ENCODE measurements around the gene NUAK2.
A peak's percentile ranks its signal among the peaks of the same experiment; 100 is the strongest.
"Not testable (repeated sequence)": the region's sequence is repeated elsewhere in the genome, so short reads cannot be mapped to it uniquely, and the experiment has no call there.

Gene NUAK2
- 14.7 to 22.6 reads per million in 2 donors for total RNA-seq

DNA sequence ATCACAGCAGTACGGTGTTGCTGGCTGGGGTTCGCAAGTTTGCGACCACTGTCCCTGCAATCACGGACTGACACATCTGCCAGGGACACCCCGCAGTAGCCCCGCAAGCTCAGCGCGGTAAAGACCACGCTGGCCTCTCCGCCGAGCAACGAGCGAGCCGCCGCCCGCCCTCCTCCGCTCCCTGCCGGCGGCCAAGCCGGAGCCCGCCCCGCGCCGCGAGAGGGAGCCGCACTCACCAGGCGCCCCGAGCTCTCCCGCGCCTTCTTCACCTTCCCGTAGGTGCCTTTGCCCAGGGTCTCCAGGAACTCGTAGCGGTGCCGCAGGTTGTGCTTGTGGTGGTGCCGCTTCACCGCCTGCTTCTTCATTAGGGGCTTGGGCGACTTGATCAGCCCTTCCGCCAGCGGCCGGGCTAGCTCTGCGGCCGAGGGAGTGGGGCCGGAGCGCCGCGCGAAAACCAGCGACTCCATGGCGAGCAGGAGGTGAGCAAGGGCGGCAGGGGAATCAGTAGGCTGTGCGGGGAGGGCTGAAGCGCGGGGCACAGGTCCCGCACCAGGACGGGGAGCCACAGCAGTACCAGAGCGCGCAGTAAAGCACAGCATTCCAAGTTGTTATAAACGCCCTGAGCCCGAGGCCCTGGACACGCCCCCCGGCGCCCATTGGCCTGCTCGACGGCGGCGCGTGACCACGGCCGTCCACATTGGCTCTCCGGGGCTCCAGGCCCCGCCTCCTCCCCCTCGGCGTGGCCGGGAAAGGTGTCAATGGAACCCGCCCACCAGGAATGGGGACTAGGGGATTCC, at the start of gene NUAK2:
TSS of gene NUAK2 (minus strand) at position 584 of the 797 bp plus-strand sequence. CDS start at position 467, 117 bp downstream.
- DNase-seq, result peak; percentile 68

DNA sequence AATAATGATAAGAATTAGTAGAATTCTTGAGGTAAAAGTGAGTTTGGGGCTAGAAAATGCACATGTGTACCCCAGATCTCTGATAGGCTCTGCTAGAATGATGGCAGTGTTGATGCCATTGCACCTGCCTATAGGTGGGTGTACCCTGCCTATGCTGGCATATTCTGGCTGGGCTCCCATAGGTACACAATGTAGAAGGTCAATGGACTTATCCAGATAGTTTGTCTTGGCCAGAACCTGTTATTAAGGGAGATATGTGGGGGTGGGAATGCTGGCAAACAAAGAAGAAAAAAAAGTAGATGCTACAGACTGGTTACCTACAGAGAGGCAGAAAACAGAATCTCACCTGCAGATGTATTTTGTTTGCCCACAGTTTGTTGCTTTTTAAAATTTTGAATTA, 49.2 kb upstream of the NUAK2 start:
- no peak for DNase-seq

DNA sequence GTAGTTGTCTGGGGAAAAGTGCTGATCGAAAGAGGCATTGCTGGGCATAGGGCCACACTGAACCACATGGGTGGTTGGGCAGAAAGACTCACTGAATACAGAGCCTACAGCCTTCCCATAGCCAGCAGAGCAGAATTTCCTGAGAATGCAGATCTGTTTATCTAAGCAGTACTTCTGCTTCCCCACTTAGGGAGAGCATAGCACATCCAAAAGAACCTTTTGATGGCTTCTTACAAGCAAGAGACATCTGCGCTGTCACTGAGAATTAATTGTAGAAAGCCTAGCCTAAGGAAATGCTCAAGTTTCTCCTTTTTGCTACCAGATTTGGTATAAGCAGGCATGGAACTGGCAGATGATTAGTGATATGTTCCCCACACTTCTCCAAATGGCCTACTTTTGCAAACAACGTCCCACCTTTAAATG, 48.2 kb upstream of the NUAK2 start:
- no peak for DNase-seq

DNA sequence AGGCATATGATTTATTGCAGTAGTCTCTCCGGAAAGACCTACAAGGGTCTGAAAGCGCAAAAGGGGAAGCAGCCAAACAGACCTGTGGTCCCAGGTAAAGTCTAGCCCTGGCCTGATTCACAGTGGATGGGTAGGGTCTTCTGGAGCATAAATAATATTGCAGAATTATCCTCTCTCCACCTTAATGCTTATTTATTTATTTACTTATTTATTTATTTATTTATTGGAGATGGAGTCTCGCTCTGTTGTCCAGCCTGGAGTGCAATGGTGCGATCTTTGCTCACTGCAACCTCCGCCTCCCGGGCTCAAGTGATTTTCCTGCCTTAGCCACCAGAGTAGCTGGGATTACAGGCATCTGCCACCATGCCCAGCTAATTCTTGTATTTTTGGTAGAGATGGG, 46.9 kb upstream of the NUAK2 start:
- no peak for DNase-seq

DNA sequence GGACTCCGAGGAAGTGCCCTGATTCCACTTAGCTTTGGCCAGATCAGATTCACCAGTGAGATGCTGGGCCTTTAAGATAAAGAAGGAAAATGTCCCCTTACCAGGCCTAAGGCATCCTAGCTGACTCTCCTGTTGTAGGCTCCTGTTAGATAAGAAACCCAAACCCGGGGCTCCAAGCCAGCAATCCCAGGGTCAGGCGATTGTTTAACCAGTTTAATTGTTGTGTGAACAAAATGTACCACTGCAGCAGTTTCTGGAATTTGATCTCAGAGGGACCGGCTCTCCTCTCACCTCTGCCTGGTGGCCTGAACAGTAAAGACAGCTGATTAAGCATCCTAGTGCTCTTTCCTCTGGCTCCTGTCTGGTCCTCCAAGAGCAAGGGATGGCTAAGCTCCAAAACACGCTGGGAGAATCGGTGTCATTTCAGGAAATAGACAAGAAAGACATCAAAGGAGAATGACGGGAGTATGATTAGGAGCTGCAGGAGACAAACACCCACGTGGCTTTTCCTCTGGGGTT, 44.5 kb upstream of the NUAK2 start:
- DNase-seq, result no peak

DNA sequence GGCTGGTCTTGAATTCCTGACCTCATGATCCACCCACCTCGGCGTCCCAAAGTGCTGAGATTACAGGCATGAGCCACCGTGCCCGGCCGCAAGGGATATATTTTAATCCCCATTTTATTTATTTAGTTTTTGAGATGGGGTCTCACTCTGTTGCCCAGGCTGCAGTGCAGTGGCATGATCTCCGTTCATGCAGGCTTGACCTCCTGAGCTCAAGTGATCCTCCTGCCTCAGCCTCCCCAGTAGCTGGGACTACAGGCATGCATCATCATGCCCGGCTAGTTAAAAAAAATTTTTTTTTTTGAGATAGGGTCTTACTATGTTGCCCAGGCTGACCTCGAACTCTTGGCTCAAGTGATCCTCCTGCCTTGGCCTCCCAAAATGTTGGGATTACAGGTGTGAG, 43.5 kb upstream of the NUAK2 start:
- DNase-seq, result not testable (repeated sequence)

DNA sequence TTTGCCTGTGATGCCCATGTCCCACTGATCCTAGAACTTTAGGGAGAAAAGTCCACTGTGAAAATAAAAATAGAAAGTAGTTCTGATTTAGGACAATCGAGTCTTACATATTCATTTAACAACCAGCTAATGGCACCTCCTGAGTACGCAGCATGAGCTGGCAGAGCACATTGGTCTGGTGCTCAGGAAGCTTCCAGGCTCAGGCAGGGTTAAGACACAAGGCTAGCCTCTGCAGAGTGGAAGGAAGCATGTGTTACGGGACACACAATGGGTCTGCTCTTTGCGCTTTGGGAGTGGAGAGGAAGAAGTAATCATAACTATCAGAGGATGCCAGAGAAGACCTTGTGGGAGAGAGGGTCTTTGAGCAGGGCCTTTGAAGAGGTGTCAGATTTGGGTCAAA, 39.3 kb upstream of the NUAK2 start:
- DNase-seq, result no peak

DNA sequence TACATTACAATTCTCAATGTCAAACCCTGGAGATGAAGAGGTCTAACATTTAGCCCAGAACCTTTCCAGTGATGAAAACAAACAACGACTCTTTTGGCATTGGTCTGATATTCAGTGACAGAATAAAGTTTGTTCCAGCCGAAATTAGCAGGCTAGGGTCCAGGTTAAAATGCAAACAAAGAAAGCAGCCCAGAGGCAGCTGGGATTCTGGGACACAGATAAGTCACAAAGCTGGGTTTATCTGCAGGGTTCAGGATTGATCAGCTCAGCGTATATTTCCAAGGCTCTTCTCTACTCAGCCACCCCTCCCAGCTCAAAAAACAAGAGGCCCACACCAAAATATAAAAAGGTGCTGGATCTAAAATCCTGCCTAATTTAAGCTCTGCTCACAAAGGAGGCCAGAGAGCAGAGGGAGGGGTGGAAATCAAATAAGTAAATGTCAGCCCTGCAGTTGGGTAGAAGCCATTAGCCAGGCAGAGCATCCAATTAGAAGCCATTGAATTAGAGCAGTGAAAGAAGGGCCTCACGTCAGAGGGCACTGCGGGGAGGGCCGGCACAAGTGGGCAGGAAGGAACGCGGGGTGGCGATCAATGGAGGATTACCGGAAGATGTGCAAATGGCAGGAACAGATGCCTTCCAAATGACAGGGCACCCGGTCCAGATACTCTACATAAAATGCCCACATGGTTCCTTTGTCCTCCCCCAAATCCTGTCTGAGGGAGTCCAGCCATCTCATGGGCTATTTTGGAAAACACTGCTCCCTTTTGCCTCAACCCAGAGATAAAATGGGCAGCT, 38.4 kb upstream of the NUAK2 start:
- no peak for DNase-seq

DNA sequence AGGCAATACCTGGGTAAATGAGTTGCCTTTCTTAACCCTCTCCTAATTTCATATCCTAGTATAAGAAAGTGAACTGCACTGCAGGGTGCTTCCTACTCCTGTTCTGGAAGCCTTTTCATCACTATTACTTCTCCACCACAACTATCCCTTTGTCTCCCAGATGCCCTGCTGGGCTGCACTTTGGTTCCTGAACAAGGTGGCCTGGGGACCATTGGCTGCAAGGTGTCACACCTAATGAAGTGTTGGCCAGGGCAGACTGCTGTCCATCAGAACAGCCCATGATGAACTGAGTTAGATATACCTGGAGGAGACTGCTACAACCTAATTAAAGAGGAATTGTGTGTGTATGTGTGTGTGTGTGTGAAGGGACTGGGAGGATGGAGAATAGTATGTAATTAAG, 37.0 kb upstream of the NUAK2 start:
- no peak for DNase-seq

DNA sequence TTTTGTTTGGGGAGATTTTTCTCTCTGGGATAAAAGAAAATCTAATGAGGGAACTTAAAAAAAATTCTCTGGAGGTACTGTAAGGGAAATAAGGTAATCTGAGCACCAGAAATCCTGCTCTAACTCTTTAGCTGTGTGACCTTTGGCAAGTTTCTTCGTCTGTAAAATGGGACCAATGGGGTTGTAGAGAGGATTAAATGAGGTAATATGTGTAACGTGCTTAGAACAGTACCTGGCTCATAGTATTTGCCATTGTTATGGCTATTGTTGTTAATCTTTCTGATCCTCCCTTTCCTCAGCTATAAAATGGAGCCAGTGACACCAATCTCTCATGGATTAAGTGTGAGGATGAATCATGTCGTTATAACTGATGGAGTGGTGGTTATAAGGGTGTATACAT, 36.0 kb upstream of the NUAK2 start:
- DNase-seq, result no peak

DNA sequence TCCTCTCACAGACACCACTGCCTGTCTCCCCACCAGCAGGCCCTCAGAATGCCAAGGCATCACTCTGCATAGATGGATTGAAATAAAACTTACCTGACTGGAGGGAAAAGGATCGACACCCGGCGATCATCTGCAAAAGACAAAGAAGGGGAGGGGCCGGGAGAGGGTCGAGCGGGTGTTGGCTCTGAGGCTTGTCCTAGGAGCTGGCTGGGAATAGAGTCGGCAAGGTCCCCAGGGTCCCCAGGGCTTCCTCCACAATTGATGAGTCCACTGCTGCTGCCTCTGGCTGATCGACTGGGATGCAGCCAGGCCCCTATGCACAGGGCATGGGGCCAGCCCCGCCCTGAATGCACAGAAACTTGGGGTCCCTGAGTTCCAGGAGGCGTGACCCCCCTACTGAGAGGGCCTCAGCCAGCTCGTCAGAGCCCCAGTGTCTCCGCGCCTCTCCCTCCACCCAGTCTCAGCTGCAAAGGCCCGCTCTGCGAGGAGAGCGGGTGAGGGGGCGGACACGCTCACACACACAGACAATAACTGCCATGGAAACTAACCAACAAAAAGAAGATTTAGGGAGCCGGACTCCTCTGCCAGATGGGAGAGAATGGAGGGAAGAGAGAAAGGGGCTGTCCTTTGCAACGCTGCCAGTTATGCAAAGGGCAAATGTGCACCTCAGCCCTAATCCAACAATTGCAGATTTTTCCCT, 35.0 kb upstream of the NUAK2 start, which contains the start of gene KLHDC8A:
TSS of gene KLHDC8A (minus strand) at position 483 of the 700 bp plus-strand sequence. CDS start 13,318 bp downstream, outside the sequence.
- DNase-seq, result no peak

DNA sequence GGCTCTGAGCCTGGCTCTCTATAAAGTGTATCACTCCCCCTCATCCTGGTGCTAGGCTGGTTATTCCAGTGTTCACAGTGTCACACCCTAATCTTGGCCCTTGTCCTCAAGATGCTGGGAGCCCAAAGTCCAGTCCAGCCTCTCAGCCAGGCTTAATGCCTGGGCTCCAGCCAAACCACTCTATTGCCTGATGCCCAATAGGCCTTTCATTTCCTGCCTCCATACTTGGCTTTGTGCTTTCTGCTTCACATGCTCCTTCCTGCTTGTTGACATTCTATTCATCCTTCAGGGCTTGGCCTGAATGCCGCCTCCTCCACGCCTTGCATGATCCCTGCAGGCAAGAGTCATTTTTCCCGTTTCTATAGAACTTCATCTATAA, 33.5 kb upstream of the NUAK2 start:
- DNase-seq, result no peak

DNA sequence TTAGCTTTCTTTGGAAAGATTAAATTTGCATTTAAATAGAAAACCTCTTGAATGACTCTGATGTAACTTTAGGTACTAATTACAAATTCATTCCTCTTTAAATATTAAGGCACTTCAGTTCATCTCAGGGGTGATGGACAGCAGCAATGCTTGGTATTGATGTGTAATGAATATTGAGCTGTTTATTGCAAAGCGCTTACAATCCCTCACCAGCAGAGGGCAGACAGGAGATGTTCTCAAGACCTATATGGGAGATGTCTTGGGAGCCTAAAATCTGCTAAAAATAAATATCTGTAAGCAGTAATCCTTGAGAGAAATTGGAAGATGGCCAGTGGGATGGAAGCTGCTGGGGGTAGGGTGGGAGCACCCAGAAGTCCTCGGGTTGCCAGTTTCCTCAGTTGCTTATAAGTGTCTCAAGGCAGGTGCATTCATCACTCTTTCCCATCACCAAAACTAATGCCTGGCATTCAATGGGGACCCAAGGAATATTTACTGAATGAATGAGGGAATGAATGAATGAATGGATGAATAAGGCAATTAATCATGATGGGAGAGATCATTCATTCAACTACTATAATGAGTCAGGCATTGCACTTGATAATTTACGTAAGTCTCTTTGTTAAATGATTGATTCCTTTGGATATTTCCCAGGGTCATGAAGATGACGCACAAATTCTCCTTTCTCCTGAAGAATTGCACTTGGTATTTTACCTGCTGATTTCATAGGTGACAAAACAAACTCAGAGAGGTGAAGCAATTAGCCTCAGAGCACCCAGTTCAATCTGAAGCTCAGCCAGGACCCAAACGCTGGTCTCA, 32.9 kb upstream of the NUAK2 start:
- no peak for DNase-seq

DNA sequence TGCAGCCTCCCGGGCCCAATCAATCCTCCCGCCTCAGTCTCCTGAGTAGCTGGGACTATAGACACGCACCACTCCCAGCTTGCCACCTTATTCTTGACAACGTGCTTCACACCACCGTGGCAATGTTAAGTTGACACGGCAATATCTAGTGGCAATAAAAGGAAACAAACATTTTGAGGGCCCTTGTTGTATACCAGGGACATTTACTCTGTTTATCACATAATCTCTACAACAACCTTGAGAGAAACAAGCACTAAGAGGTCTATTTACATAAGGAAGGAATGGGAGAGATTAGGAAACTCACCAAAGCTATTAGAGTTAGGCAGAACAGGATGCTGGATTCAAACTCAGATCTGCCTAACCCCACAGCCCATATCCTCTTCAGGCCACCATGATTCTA, 32.1 kb upstream of the NUAK2 start:
- no peak for DNase-seq

DNA sequence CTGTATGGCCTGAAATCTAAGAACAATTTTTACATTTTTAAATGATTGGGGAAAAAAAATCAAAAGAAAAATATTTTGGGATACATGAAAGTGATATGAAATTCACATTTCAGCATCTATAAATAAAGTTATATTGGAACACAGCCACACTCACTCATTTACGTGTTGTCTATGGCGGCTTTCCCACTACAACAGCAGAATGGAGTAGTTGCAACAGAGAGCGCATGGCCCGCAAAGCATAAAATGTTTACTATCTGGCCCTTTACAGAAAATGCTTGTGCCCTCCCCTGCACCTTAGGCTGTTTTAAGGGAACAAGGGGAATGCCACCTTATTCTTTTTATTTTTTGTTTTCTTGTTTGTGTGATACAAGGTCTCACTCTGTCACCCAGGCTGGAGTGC, 31.6 kb upstream of the NUAK2 start:
- no peak for DNase-seq

DNA sequence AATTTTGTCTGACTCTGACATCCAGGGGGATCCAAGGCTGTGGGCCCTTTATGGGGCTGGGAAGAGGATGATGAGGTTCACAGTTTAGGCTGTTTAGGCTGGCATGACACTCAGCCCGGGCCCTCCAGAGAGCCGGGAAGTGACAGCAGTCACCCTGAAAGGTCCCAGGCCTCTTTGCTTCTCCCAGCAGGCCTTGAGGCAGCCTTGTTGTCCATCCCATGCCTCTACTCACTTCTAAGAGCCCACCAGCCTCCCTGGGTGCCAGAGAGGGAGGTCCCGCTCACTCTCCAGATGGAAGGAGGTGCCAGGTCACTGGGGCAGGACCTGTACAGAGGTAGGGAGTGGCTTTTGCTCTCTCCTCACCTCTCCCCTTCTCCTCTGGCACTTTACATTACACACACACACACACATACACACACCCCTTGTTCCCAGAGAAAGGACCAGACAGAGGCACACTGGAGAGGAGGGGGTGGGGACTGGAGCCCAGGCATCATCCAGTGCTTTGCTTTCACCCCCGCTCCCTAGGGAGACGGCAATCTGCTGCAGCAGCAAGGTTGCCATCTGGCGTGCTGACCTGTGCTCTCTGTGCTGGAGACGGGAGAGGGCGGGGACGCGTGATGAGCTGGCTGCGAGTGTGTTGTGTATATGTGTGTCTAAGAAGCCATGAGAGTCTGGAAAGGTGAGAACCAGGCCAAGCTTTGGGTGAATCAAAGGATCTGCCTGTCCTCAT, 30.6 kb upstream of the NUAK2 start:
- DNase-seq, result no peak

DNA sequence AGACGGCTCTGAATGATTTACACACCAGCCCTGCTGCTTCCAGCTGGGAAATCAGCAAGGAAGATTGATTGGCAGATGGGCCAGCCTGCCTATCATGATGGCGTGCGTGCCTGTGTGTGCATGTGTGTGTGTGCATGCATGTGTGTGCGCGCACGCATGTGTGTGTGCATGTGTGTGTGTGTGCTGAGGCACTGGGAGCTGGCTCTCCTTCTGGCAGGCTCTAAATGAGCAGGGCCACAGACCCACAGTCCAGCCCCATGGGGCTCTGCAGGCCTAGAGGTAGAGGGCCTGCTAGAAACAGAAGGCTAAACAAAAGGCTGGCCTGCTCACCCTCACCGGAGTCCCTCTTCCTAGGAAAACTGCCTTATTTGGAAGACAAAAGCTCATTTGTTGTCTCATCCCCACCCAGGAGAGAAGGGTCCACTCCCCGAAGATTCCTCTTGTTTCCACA, 29.2 kb upstream of the NUAK2 start:
- DNase-seq, result no peak

DNA sequence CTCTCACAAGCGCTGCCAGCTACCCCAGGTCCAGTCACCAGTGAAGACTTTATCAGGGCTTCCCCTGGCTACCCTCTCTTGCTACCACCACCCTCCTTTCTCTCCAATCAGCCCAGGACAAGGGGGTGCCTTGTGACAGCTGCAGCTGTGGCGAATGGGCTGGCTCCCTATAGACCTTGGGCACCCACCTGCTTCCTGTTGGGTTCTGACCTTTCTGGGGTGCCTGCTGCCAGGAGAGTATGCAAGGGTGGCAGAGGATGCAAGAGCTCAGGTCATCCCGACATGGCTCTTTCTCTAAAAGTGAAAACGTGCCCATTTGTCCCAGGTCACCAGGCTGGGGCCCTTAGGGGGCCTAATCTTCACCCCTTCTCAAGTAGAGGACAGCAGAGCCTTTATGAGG, 28.6 kb upstream of the NUAK2 start:
- DNase-seq, result no peak

DNA sequence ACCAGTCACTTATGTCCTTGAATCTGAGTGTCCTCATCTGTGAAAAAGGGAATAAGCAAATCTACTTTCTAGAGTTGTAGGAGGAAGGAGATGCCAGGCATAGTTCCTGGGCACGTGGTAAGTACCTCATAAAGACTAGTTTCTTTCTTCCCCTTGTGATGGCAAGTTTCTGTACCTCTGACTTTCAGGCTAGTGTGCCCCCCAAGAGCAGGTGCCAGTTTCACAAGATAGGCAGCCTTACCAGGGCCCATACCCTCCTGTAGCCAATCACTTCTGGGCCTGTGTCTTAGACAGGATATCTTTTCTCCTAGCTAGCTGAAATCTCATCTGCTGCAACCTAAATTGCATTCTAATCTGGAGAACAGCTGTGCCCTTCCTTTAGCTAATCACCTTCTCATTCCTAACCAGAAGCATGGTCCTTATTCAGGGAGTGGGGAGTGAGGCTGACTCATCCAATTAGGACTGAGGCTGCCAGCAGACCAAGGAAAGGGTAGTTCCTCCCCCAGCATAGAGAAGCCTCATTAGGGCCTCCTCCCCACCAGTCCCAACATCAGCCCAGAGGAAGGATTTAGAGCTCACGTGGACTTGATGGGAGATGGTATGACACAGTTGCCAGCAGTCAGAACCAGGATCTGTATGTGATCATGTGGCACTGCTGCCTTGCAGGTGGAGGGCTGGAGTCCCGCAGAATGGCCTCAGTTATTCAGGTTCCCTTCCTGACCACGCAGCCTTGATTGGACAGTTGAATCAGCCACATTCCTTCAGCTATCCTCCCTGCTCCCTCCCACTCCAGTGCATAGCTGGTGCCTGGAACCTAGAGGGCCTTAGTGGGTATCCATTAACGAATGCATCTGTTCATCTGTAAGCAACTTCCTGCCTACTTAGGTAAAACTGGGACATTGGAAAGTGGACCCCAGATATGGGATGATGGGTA, 27.3 kb upstream of the NUAK2 start:
- no peak for DNase-seq

DNA sequence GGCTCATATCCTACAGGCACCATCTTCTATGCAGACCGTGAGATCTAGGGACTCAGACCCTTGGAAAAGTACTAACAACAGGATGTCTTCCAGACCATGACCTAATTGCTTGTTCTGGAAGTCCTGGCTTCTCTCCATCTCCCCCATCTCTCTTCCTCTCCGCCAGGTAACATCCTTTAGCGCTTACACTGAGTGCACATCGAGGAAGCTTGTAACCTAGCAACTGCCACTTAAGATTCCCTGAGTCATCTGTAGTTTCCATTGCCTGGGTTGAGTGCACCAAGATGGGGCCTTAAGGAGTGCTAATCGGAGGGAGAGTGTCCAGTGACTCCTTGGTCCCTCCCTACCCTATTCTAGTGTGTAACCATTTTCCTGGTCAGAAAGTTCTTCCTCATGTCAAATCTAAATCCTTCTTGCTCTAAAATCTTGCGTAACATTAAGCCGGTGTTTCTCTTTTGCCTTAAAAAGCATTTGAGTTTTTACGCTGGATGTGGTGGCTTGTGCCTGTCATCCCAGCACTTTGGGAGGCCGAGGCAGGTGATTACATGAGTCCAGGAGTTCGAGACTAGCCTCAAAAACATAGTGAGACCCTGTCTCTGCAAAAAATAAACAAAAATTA, 25.5 kb upstream of the NUAK2 start:
- no peak for DNase-seq

Measured in activated gamma-delta T cell (primary cell).